ENCODE data around the gene APBA2. TPM values are rescaled to one million over a fixed set of nuclear protein-coding genes. Genes with fewer than 3 reads are reported as not detected.

The APBA2 gene
- total and polyA plus RNA-seq, 2 of the 13 experiments (the other 11 are each of a cell fraction or from before 2014, with no cell fraction given): 0.62 to 2.3 TPM

- DNase-seq (ENCODE audit: low spot score): no peak
- no peak overlapping the region for H3K4me2 ChIP-seq (ENCODE audit: low read depth, low read length)
- no peaks in the 10 kb centered on the region for H3K9me3 ChIP-seq (ENCODE audit: low read length)
- no peak overlapping the region for H3K9ac ChIP-seq (ENCODE audit: insufficient read depth, low read depth, low read length)
- no peaks in the 10 kb centered on the region for H3K79me2 ChIP-seq (ENCODE audit: insufficient read depth, low read length)
- H3K4me3 ChIP-seq (replicated peaks in 1 of 3; ENCODE audit: insufficient read depth in 1 of 3, low read depth in 2 of 3, low read length in 3 of 3): no peak overlapping the region
- no peak overlapping the region for H2AFZ ChIP-seq (ENCODE audit: low read length)
- no peak for FAIRE-seq
- H3K27ac ChIP-seq (ENCODE audit: extremely low read length, insufficient read depth, low read length): no peak overlapping the region
- CTCF ChIA-PET (ENCODE audit: low intra/inter-chr PET ratio, low total read pairs): no interaction called here
- in situ Hi-C loops (cut with HindIII; ENCODE audit: extremely low pct_ligation_motif_present, low pct_unique_long_range_greater_than_20kb): no loop called here
- H3K4me1 ChIP-seq (ENCODE audit: insufficient read depth, low read length): no peaks in the 10 kb centered on the region
- intact Hi-C loops (cut with micrococcal nuclease; ENCODE audit: unreplicated experiment): no loop called here
- POLR2A ChIA-PET: no interaction called here
- no peak for ATAC-seq
- TF ChIP-seq TRAFD1 (CRISPR knock-in tag; IDR thresholded peaks at IDR 0.05; ENCODE audit: borderline replicate concordance): no peak
- TF ChIP-seq ZNF33B (CRISPR knock-in tag; IDR thresholded peaks at IDR 0.05): no peak
- no peak for TF ChIP-seq ZNF362 (CRISPR knock-in tag; IDR thresholded peaks at IDR 0.05; ENCODE audit: borderline replicate concordance)
- TF ChIP-seq IRX3 (CRISPR knock-in tag; IDR thresholded peaks at IDR 0.05; ENCODE audit: borderline replicate concordance, low read depth): no peak
- TF ChIP-seq SKI (IDR thresholded peaks at IDR 0.05; ENCODE audit: partially characterized antibody): no peak
- no peak for TF ChIP-seq NR2F6 (IDR thresholded peaks at IDR 0.05)
- TF ChIP-seq NR2F6 (CRISPR knock-in tag; IDR thresholded peaks at IDR 0.05): no peak
- no peak for TF ChIP-seq CBFB (CRISPR knock-in tag; IDR thresholded peaks at IDR 0.05)
- no peak for TF ChIP-seq EED (CRISPR knock-in tag; IDR thresholded peaks at IDR 0.05)
- no peak for TF ChIP-seq ZBTB34 (CRISPR knock-in tag; IDR thresholded peaks at IDR 0.05)
- no TSS peak for BruUV-seq (replicated peaks)
- no peaks in the 10 kb centered on the region for H3K36me3 ChIP-seq (replicated peaks in 1 of 2; ENCODE audit: control insufficient read depth in 1 of 2, insufficient read depth in 2 of 2, low read length in 2 of 2)
- no peaks in the 10 kb centered on the region for H4K20me1 ChIP-seq (ENCODE audit: insufficient read depth, low read length)
- WGBS (ENCODE audit: low lambda C conversion rate): 20% methylated on average over 3 of the region's 7 CpGs
- H3K27me3 ChIP-seq (ENCODE audit: control insufficient read depth in 1 of 2, insufficient read depth in 2 of 2, low read length in 2 of 2): no peaks in the 10 kb centered on the region
These were observed 107.9 kb downstream of the APBA2 start for GRCh38 chr15:28993720-28994053.

Measured in HepG2 (cell line).